HG03442 (cell line): Measurements from ENCODE around the gene URM1.

Experiments
- ATAC-seq: cut with Tn5 transposase; IDR thresholded peaks from one replicate; pipeline ENCODE4 v1.9.1; 2021; ENCODE audit warnings: mild to moderate bottlenecking, moderate library complexity; ENCODE audit not compliant: unreplicated experiment

URM1 gene

DNA sequence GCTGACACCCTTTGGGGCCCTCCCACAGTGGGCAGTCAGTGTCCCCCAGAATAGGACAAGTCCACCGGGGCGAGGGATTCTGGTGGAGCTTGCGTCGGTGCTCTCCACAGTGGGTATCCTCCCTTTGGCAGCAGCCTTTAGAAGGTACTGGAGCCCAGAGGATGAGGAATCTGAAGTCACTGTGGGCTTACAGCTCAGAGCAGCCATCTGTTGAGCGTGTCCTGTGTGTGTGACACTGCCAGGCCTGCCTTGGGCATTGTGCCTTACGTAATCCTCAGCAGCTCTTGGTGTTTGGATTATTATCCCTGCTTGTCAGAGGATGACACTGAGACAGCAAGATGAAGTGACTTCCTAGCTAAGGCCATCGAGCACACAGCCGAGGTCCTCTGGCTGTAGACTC, 12.6 kb downstream of the URM1 start:
- no peak for ATAC-seq

DNA sequence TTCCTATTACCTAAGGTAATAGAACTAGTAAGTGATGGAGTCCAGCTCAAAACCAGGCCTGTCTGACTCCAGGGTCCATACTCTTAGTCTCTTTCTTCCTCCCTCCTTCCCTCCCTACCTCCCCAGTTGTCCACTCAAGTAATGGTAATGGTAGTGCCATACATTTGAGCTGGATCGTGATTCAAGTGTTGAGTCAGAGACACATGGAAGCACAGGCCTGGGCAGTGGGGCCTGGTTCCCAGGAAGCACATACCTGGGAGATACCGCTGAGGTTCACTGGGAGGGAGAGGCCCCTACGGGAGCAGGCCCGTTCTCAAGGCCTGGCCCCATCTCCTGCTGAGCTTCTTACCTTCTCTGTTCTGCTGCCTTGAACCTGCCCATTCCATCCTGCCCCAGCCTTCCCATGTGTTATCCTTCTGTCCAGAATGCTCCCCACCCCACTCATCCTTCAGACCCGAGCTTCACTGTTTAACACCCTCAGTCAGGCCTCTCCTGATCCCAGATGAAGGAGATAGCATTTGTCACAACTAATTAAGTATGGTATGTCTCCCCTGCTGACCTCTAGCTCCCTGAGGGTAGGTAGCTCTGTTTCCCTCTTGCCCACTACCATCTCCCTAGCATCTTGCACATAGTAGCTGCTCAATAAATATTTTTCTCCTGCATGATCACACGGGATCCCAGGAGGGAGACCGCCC, 13.8 kb downstream of the URM1 start:
- ATAC-seq, result no peak

DNA sequence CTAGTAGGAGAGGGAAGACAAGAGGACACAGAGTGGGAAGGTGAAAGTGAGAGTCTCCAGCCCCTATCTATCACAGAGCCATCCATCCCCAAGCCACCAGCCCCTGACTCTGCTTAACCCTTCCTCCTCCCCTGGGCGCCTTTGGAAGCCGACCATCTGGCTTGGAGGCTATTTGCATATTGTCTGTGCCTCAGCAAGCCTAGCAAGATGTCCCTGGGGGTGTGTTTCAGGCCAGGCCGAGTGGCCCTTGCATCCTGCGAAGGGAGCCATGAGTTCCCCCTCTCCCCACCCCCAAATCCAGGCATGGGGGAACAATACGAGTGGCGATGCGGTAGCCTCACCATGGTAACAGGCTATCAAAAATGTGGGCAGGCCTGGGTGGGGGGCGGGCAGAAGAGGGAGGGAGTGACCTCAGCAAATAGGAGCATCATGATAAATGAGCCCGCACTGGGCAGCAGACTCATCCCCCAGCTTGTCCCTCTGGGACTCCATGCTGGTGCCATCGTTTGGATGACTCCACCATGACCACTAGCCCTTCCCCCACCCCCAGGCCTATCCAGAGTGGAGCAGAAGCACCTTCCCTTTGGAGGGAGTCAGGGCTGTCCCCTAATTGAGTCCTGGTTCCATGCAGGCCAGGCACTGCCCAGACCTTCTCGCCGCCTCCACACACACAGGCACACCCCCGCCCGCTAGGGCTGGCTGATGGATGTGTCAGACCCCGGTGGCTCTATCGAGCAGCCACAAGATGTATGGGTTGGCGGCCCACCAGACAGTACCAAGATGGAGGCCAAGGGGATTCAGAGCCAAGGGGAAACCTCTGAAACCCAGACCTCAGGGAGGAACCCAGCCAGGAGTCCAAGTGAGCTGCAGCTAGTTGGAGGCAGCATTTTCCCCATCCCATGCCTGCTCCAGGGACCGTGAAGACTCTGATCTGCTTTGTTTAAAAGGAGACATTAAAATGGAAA, 14.6 kb downstream of the URM1 start:
- ATAC-seq, result no peak

DNA sequence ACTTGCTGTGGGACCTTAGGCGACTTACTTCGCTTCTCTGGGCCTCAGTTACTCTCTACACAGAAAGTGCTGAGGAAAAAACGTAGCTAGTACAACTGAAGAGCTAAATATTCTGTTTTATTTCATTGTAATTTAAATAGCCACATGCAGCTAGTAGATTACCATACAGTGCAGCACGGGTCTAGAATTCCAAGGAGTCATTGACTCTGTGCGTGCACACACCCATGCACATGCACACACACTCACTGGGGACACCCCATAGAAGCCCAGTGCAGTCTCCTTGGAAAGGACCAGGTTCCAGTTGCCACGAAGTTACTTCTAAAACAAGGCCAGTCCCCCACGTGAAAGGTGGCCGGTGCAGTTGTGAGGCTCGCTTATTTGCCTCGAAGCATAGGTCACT, 17.0 kb downstream of the URM1 start:
- ATAC-seq, result no peak

DNA sequence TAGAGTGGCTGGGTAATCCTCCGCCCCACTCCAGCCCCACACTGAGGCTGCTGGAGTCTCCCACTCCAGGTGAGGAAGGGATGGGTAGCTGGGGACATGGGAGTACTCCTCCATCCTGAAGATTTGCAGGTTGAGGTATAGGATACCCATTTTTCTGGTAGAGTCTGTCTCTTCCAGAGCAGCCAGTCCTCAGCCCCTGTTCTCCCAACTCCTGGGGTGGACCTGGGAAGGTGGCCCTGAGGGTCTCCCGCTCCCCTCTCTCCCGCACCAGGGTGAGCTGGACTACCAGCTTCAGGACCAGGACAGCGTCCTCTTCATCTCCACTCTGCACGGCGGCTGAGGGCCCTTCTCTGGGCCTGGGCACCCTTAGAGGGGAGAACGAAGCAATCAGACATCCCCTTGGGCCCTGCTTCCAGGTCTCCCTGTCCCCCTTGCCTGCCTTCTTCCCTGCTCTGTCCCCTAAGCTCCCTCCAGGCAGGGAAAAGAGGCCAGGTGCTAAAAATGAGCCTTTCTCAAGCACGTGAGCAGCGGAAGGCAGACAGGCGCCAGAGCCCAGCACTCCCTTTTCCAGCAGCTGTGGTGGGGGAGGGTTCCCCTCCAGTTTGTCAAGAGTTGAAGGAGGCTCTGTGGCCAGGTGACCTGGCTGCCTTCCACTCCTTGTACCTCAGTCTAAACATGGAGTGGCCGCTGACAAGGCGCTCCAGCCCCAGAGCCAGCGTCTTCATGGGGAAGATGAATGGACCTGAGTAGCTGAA, 18.4 kb downstream of the URM1 start:
- no peak for ATAC-seq

DNA sequence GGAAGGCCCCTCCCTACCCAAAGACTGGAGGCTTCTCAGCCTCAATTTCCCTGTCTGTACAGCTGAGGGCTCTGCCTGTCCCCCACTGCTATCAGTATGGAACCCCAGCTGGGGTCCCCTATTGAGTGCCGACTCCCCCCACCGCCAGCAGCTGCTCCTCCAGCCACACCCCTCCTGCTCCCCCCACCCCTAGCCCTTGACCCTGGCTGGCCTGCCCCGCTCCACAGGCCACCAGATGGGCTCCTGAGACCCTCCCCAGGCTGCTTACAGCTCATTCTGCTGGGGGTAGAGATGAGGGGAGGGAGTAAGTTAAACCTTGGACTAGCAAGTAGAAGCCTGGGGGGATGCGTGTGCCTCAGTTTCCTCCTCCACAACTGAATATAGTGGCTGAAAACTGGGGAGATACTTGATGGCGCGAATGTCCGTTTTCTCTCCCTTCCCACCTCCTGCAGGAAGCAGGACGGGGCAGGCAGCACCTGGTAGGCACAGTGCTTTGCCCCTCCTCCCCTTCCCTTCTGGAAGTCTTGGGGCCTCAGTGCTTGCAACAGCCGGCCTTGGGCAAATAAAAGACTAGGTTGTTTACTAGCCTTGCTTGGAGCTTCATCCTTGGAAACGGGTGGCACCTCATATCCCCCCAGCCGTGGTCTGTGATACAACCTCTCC, 19.1 kb downstream of the URM1 start:
- no peak for ATAC-seq

DNA sequence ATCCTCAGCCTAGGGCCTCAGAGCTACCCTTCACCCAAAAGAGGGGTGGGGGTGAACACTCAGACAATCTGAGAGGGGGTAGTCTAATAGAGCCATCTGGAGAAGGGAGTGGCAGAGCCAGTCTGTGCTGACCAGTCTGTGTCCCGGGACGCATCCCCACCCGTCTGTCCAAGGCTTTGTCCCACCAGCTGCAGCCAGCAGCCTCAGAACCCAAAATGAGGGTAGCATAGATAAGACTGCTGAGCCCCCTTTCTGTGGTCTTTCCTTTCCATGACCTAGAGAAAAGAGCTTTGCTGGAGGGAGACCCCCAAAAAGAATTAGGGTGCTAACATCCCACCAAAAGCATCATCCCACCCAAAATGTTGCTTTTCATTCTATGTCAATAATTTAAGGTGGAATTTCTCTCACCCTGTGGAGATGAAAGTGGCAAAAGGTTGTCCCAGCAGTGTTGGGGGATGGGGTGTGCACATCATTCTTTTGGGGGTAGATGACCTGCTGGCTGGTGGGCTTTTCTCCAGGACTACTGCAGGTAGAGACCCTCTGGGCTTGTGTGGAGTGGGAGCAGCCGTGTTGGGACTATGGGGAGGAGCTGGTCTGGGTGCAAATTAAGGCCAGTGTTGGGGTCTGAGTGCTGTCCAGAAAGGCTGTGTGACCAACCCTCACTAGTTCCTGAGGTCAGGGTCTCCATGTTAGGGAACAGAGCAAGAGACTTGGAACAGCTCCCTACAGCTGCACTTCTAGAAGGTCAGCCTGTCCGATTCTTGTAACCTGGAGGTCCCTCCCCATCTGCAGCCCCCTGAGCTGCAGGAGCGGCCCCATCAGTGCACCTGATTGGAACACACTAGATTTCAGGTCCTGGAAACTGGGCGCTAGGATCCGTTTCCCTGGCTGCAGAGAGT, 19.9 kb downstream of the URM1 start:
- ATAC-seq, result no peak

DNA sequence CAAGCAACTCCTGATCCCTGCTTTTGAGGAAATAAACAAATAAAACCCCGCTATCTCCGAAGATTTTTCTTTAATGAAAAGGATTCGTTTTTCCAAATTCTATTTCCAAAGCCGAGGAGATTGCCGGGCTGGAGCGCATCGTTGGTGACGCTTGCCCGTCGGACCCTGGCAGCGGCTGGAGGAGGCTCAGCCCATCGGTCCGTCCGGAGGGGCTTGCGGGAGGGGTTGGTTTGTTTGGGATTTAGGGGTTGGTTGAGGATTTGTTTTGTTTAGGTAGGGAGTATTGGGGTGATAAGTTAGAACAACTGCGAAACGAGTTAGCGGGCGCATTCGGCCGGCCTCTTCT, 20.8 kb downstream of the URM1 start:
- ATAC-seq, result no peak

DNA sequence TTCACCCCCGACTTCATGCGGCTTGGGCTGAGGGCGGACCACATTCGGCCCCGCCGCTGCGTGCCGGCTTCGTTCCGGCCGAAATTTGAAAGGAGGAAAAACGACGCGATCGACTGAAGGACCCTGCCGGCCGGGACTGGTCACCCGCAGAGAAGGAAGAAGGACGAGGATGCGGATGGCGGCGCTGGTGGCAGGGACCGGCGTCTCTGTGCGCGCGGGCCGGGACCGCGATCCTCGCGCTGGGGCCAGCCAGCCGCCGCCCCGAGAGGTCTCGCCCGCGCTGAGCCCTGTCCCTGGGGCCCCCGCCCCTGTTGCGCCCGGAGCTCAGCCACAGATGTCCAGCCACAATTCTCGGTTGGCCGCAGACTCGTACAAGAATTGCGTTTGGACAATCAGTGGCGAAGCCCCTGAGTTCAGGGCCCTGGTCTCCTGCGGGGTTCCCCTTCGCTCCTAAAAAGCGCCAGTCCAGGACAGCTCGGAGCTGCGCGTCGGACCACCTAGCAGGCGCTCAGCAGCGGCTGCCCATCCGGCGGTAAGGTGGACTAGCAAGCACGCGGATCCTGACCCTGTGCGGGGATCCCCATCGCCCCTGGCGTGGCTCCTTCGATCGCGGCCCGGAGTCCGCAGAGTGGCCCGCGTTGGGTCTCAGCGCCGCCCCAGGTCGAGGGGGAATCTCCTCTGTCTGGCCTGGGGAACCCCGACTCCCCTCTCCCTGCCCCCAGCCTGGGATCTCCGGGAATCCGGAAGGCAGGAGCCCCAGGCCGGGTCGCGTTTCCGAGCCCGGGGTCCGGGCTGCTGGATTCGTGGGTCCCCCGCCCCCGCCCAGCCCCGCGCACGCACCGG, 21.3 kb downstream of the URM1 start:
- no peak for ATAC-seq

DNA sequence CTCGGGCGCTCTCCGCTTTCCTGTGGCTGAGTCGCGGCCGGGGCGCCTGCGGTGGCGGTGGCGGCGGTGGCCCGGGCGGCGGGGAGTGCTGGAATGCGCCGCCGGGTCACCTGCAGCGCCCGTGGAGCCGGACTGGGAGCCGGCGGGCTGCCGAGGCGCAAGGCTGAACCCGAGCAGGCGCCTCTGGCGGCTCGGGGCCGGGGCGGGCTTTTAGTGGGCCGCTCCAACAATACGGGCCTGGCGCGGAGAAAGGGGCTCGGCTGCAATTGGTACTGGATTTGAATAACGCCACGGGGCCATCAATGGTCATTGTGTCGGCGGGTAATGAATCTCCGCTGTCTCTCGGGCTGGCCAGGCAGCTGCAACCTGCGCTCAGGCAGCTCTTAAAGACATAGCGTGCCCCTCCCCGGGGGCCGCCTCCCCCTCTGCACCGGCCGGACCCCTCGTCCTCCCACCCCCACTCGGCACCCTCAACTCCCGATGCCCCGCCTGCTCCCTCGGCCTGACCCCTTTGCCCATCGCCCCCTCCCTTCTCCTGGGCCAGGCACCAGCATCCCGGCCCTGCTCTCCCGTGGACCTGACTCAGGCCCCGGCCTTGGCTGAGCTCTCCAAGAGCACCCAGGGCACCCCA, 22.1 kb downstream of the URM1 start:
- ATAC-seq, result no peak

DNA sequence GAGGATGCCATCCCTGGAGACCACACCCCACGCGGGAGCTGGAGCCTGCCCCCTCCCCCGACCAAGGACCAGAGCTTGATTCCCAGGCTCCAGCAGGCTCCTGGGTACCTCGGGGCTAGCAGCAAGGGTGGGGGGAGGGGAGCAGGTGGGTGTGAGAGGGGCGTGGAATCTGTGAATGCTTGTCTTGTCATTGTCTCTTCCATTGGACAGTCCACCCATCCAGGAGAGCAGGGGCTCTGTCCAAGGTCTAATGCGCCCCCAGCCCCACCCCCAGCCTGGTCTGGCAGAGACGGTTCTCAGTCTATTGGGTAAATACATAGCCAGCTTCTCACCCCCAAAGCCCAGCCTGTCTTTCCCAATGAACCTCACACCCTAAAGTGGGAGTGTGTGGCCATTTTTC, 22.8 kb downstream of the URM1 start:
- no peak for ATAC-seq

DNA sequence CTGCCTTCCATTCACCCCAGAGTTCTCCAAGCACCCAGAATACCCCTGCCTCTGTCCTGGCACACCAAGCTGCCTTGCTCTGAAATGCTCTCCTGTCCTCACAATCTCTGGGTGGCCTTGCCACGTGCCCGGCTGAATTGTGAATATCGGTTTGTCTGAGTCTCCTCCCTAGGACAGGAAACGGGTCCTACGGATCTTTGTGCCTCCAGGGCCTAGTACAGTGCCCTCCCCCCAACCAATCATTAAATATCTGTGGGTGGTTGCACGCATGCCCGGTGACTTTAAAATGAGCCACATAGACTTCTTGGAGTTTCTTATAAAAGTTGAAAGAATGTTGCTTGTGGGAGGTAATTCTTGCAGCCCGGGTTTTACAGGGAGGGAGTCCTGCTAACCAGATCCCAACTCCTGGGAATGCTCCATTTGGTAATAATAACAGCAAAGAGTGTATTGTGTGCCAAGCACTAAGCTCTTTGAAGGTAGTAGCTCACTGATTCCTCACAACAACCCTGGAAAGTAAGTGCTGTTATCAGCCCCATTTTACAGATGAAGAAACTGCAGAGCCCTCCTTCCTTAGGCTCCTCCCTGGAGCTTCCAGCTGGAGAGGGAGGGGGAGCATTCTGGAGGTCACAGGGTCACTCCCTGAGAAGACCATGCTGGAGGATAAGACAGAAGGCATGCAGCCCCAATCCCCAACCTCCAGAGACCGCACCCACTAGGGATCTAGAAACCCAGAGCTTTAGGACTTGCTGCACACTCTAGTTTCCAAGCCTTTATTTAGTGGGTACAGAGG, 23.4 kb downstream of the URM1 start:
- ATAC-seq, result no peak

DNA sequence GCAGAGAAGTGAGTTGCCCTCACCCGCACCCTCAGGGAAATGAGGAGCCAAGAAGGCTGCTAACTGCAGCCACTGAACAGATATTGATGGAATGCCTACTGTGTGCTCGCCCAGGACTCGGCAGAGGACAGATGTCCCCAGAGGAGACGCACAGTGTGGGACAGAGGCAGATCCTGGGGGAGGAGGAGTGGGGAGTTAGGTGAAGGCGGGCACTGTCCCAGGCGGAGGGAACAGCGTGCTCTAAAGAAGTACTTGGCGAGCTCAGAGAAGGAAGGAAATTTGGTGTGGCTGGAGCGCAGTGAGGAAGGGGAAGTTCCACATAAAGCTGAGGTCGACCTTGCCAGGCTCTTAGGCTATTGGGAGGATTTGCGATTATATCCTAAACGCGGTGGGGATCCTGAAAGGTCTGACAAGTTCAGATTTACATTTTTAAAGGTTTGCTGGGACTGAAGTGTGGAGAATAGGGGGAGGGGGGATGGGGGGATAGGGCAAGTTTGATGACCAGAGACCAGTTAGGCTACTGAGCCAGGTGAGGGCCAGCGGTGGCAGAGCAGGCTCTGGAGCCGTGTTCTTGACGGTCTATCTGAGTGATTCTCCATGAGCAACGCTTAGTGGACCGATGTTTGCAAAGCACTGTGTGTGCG, 25.9 kb downstream of the URM1 start:
- ATAC-seq, result no peak

DNA sequence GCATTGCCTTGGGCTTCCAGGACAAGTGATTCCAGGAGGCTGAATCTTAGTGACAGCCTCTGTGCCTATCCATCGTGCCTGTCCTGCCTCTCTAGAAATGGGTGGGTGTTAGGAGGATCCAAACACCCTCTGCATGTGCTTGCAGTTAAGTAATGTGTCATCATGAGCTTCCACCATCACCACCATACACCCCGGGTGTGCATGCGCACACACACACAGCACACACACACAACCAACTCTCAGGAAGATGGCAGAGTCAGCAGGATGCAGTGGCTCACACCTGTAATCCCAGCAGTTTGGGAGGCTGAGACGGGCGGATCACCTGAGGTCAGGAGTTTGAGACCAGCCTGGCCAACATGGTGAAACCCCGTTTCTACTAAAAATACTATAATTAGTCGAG, 26.7 kb downstream of the URM1 start:
- no peak for ATAC-seq

DNA sequence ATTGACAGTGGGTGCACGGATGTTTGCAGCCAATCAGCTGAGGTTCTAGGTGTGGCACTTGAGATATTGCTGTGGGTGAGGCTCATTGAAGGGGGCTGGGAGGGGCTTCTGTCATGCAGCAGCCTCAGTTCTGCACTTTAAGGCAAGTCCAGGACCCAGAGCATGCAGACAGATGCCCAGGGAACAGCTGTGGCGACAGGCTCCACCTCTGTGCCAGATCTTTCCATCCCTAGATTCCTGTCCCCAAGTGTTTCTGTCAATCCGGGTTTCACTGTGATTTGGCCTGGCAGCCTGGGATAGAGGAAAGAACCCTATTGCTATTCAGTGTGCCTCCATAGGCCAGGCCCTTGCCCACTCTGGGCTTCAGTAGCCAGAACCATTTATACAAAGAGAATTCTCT, 28.7 kb downstream of the URM1 start:
- ATAC-seq, result no peak

DNA sequence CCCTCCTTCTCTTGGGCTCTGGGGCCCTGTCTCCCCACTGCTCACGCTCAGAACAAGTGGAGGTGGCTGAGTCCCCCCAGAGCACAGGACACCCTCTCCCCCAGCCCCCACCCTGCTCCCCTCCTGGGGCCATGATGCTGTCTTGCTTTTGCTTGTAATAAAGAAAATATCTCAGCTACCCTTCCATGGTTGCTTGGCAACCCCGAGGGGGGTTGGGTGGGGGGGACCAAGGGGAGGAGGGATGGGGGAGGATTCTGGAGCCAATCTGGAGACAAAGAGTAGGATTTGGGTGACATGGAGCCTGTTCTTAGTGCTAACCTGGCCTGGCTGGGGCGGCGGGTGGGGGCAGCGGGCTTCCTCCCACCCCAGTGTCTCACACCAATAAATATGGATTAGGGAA, 33.4 kb downstream of the URM1 start:
- no peak for ATAC-seq

DNA sequence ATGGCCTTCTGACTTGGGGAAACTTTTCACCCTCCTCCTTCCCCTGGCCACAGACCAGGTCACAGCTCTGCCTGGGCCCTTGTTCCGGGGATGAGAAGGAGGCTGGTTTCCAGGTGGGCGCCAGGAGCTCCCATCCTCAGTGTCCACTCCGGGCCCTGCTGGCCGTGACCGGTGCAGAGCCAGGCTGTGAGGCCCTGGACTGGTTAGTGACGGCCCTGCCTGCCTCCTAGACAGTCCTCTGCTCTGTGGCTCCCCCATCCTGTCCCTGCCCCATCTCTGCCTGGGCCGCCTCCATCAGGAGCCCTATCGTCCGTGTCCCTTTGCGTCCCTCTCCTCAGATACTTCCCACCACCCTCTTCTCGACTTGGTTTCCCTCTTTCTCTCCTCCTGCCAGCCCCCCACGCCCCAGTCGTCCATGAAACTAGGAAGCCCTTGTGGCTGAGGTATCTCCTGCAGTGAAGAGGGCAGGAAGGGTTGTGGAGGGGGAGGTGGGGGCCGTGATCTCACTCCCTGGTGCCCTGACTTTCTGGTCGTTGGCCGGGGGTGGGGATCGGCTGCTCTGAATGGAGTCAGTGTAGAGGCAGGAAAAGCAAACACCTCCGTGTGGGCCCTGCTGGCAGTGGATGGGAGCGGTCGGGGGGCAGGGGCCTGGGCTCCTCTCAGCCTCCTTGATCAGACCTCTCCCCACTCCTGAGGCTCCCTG, 34.1 kb downstream of the URM1 start:
- ATAC-seq, result no peak
